ENCODE results near the gene PREX1. TPM values are rescaled to one million over a fixed set of nuclear protein-coding genes. Genes with fewer than 3 reads are reported as not detected.

Gene PREX1
- total and polyA plus RNA-seq, 8 donors: 1.5 to 13.2 (median 6.3) TPM

- no peaks in the 10 kb centered on the region for H3K4me1 ChIP-seq
Observed at GRCh38 chr20:48825566-48825920, 2.3 kb downstream of the PREX1 start.

GRCh38 chr20:48824830-48825565 lies 2.8 kb downstream of the PREX1 start:
- ATAC-seq (no peak), DNase-seq (no peak), FAIRE-seq (no peak)
- peaks cover 0 to 2% (median 0%) of the 10 kb centered on the region in 4 donors for H3K27me3 ChIP-seq
- no peaks in the 10 kb centered on the region for H3K9me3 ChIP-seq
- intact Hi-C loops (cut with DNase I): no loop called here
- H3K36me3 ChIP-seq: no peaks in the 10 kb centered on the region
- no peak for TF ChIP-seq CTCF (IDR thresholded peaks at IDR 0.05)
- no peak overlapping the region for H3K4me3 ChIP-seq
- H3K27ac ChIP-seq: no peak overlapping the region
- WGBS, 2 donors: 40 to 43% methylated on average over 12 of the region's 12 CpGs
- H3K4me1 ChIP-seq: no peaks in the 10 kb centered on the region

More at GRCh38 chr20:48825566-48825920, 2.3 kb downstream of the PREX1 start:
- Histone ChIP-seq H3K4me3 (peak overlapping the region in 1 of 4 donors; percentile 46), H3K9me3 (no peaks in the 10 kb centered on the region), H3K27me3 (peaks cover 0 to 2% (median 0%) of the 10 kb centered on the region in 4 donors), H3K27ac (no peak overlapping the region), H3K36me3 (no peaks in the 10 kb centered on the region)
- no peak for FAIRE-seq
- no peak for DNase-seq
- WGBS, 2 donors: 45 to 80% methylated on average over 4 of the region's 4 CpGs
- no peak for ATAC-seq
- TF ChIP-seq CTCF (IDR thresholded peaks at IDR 0.05): no peak
- intact Hi-C loops (cut with DNase I): no loop called here

- Histone ChIP-seq H3K9me3 (no peaks in the 10 kb centered on the region), H3K4me3 (no peak overlapping the region), H3K4me1 (no peaks in the 10 kb centered on the region), H3K36me3 (no peaks in the 10 kb centered on the region), H3K27me3 (peaks cover 0 to 2% (median 0%) of the 10 kb centered on the region in 4 donors), H3K27ac (peak overlapping the region in 1 of 4 donors; percentile 12)
- no peak for TF ChIP-seq CTCF (IDR thresholded peaks at IDR 0.05)
- FAIRE-seq: no peak
- DNase-seq: no peak
- ATAC-seq: no peak
- intact Hi-C loops (cut with DNase I): no loop called here
- 61 to 82% methylated on average over 8 of the region's 8 CpGs for WGBS, 2 donors
Observed at GRCh38 chr20:48823960-48824498, 3.8 kb downstream of the PREX1 start.

GRCh38 chr20:48823476-48823875 lies 4.3 kb downstream of the PREX1 start:
- Histone ChIP-seq H3K4me3 (no peak overlapping the region), H3K4me1 (no peaks in the 10 kb centered on the region), H3K27me3 (peaks cover 0 to 2% (median 0%) of the 10 kb centered on the region in 4 donors), H3K36me3 (no peaks in the 10 kb centered on the region), H3K9me3 (no peaks in the 10 kb centered on the region), H3K27ac (no peak overlapping the region)
- no peak for TF ChIP-seq CTCF (IDR thresholded peaks at IDR 0.05)
- intact Hi-C loops (cut with DNase I): no loop called here
- ATAC-seq: no peak
- DNase-seq: no peak
- FAIRE-seq: no peak
- 81 to 86% methylated on average over 7 of the region's 7 CpGs for WGBS, 2 donors

- FAIRE-seq (no peak), DNase-seq (no peak), ATAC-seq (peak in 1 of 4 donors; percentile 11)
- Histone ChIP-seq H3K9me3 (no peaks in the 10 kb centered on the region), H3K4me3 (no peak overlapping the region), H3K4me1 (no peaks in the 10 kb centered on the region), H3K27me3 (peaks cover 0 to 2% (median 0%) of the 10 kb centered on the region in 4 donors), H3K36me3 (no peaks in the 10 kb centered on the region), H3K27ac (no peak overlapping the region)
- WGBS, 2 donors: 52 to 70% methylated on average over 8 of the region's 8 CpGs
- intact Hi-C loops (cut with DNase I): no loop called here
- TF ChIP-seq CTCF (IDR thresholded peaks at IDR 0.05): no peak
Observed at GRCh38 chr20:48822879-48823385, 4.9 kb downstream of the PREX1 start.
